Activated CD8-positive, alpha-beta T cell treated with anti-CD3 and anti-CD28 coated beads for 36 hours (primary cell): ENCODE measurements around the gene PRDM16. TPM values are rescaled to one million over a fixed set of nuclear protein-coding genes. Genes with fewer than 3 reads are reported as not detected.

Source experiments
- ATAC-seq: fragments of 200-7000 bp; cut with Tn5 transposase; one replicate; pipeline ENCODE4 v1.10.0; 2021; ENCODE audit warnings: mild to moderate bottlenecking, moderate library complexity
- CTCF ChIA-PET: fragments of 350-600 bp; sonication (Branson Sonifier 250); formaldehyde crosslinking; loops from one replicate; lab custom pipeline; 2021; ENCODE audit warnings: antibody characterized with exemption; lab: Charles Lee
- POLR2A ChIA-PET: fragments of 350-600 bp; sonication (Branson Sonifier 250); formaldehyde crosslinking; loops from one replicate; lab custom pipeline; 2021; ENCODE audit warnings: antibody characterized with exemption; lab: Charles Lee
- DNase-seq: peaks from one replicate; pipeline ENCODE4 v3.0.0-alpha.2; 2020
- H3K27ac Mint-ChIP-seq: one replicate; pipeline ENCODE4 v1.8.0; 2021; ENCODE audit warnings: mild to moderate bottlenecking, mixed read lengths
- H3K27me3 Mint-ChIP-seq: one replicate; pipeline ENCODE4 v1.8.0; 2021; ENCODE audit warnings: mixed read lengths
- H3K36me3 Mint-ChIP-seq: one replicate; pipeline ENCODE4 v1.8.0; 2021; ENCODE audit warnings: low read depth, mixed read lengths
- H3K4me1 Mint-ChIP-seq: one replicate; pipeline ENCODE4 v1.8.0; 2021; ENCODE audit warnings: low read depth, mixed read lengths
- H3K4me3 Mint-ChIP-seq: one replicate; pipeline ENCODE4 v1.8.0; 2021; ENCODE audit warnings: mild to moderate bottlenecking, moderate library complexity, mixed read lengths
- H3K9me3 Mint-ChIP-seq: one replicate; pipeline ENCODE4 v1.8.0; 2021; ENCODE audit warnings: mixed read lengths
- CTCF ChIP-seq: fragments of 200-600 bp; IDR thresholded peaks from one replicate; pipeline ENCODE4 v1.8.0; 2022; ENCODE audit warnings: antibody characterized with exemption, mild to moderate bottlenecking
- intact Hi-C: fragments of 100-400 bp; cut with micrococcal nuclease; formaldehyde crosslinking; loops from one replicate; pipeline ENCODE4 v1.10.0; 2022
- total RNA-seq, 2 experiments: library from RNA; stranded (reverse); gene quantifications; one replicate each; pipeline ENCODE4 v1.2.3, GENCODE V29; 2021

Gene PRDM16
- total RNA-seq, 2 experiments from 2014 or later: 0.29 to 0.49 TPM

GRCh38 chr1:3102641-3103040, 33.6 kb downstream of the PRDM16 start:
- Mint-ChIP-seq H3K9me3 (no peaks in the 10 kb centered on the region), H3K36me3 (no peaks in the 10 kb centered on the region), H3K4me1 (no peaks in the 10 kb centered on the region), H3K27ac (no peak overlapping the region), H3K4me3 (no peak overlapping the region), H3K27me3 (no peaks in the 10 kb centered on the region)
- POLR2A ChIA-PET: no interaction called here
- TF ChIP-seq CTCF: no peak
- ATAC-seq (no peak), DNase-seq (no peak)
- CTCF ChIA-PET: no interaction called here
- intact Hi-C loops: no loop called here

- no peaks in the 10 kb centered on the region for H3K9me3 Mint-ChIP-seq
- no peak for ATAC-seq
- DNase-seq: no peak
- no peaks in the 10 kb centered on the region for H3K36me3 Mint-ChIP-seq
- H3K27me3 Mint-ChIP-seq: no peaks in the 10 kb centered on the region
- H3K4me1 Mint-ChIP-seq: no peaks in the 10 kb centered on the region
- H3K4me3 Mint-ChIP-seq: no peak overlapping the region
- CTCF ChIA-PET: no interaction called here
- no peak for TF ChIP-seq CTCF
- POLR2A ChIA-PET: no interaction called here
- intact Hi-C loops: no loop called here
- no peak overlapping the region for H3K27ac Mint-ChIP-seq
Observed at GRCh38 chr1:3103967-3104677, 35.1 kb downstream of the PRDM16 start.

GRCh38 chr1:3105167-3105863, 36.3 kb downstream of the PRDM16 start:
- DNase-seq: no peak
- CTCF ChIA-PET: no interaction called here
- no peak for ATAC-seq
- H3K9me3 Mint-ChIP-seq: no peaks in the 10 kb centered on the region
- no peaks in the 10 kb centered on the region for H3K4me1 Mint-ChIP-seq
- POLR2A ChIA-PET: no interaction called here
- TF ChIP-seq CTCF: no peak
- no peak overlapping the region for H3K4me3 Mint-ChIP-seq
- H3K36me3 Mint-ChIP-seq: no peaks in the 10 kb centered on the region
- intact Hi-C loops: no loop called here
- H3K27me3 Mint-ChIP-seq: no peaks in the 10 kb centered on the region
- H3K27ac Mint-ChIP-seq: no peak overlapping the region

GRCh38 chr1:3106216-3106615, 37.2 kb downstream of the PRDM16 start:
- no peaks in the 10 kb centered on the region for H3K27me3 Mint-ChIP-seq
- H3K9me3 Mint-ChIP-seq: no peaks in the 10 kb centered on the region
- no peak for DNase-seq
- no peak overlapping the region for H3K4me3 Mint-ChIP-seq
- no peak overlapping the region for H3K27ac Mint-ChIP-seq
- H3K36me3 Mint-ChIP-seq: no peaks in the 10 kb centered on the region
- intact Hi-C loops: no loop called here
- H3K4me1 Mint-ChIP-seq: no peaks in the 10 kb centered on the region
- ChIA-PET CTCF (no interaction called here), POLR2A (no interaction called here)
- no peak for TF ChIP-seq CTCF
- ATAC-seq: no peak

GRCh38 chr1:3107201-3107600, 38.2 kb downstream of the PRDM16 start:
- CTCF ChIA-PET: no interaction called here
- no peak overlapping the region for H3K4me3 Mint-ChIP-seq
- ATAC-seq: no peak
- H3K36me3 Mint-ChIP-seq: no peaks in the 10 kb centered on the region
- intact Hi-C loops: no loop called here
- H3K27ac Mint-ChIP-seq: no peak overlapping the region
- TF ChIP-seq CTCF: no peak
- no peaks in the 10 kb centered on the region for H3K4me1 Mint-ChIP-seq
- no peaks in the 10 kb centered on the region for H3K9me3 Mint-ChIP-seq
- no peak for DNase-seq
- POLR2A ChIA-PET: no interaction called here
- no peaks in the 10 kb centered on the region for H3K27me3 Mint-ChIP-seq
